Mesenchymal stem cell (in vitro differentiated cells and primary cell): ENCODE results near the gene KCNS1.
"Not testable (repeated sequence)": the region's sequence is repeated elsewhere in the genome, so short reads cannot be mapped to it uniquely, and the experiment has no call there.

ENCODE experiments used
- DNase-seq: peaks from one replicate; pipeline ENCODE4 v3.0.0-alpha.2; 2013
- H2AFZ ChIP-seq: one replicate; pipeline ENCODE4 v1.6.1; 2013; ENCODE audit warnings: low read depth, mild to moderate bottlenecking, control low read depth, inconsistent platforms, low read length, moderate library complexity
- H2AK5ac ChIP-seq: 2 replicates; pipeline ENCODE4 v1.6.1; 2013; ENCODE audit warnings: low read length, moderate library complexity, mild to moderate bottlenecking, inconsistent platforms; ENCODE audit not compliant: severe bottlenecking
- H2BK120ac ChIP-seq: one replicate; pipeline ENCODE4 v1.6.1; 2013; ENCODE audit warnings: low read depth, mild to moderate bottlenecking, inconsistent platforms, low read length, moderate library complexity
- H2BK12ac ChIP-seq, 2 experiments: one replicate each; pipeline ENCODE4 v1.6.1; 2013; ENCODE audit warnings: inconsistent platforms in 2 of 2, low read length in 2 of 2, mild to moderate bottlenecking in 2 of 2, moderate library complexity in 2 of 2, control low read depth in 1 of 2
- H2BK15ac ChIP-seq: one replicate; pipeline ENCODE4 v1.6.1; 2013; ENCODE audit warnings: mild to moderate bottlenecking, low read depth, inconsistent platforms; ENCODE audit not compliant: poor library complexity, severe bottlenecking
- H2BK5ac ChIP-seq: 2 replicates; pipeline ENCODE4 v1.6.1; 2013; ENCODE audit warnings: low read depth, mild to moderate bottlenecking, low read length, control low read depth, inconsistent platforms; ENCODE audit not compliant: poor library complexity, severe bottlenecking
- H3K14ac ChIP-seq, 2 experiments: one replicate each; pipeline ENCODE4 v1.6.1; 2013; ENCODE audit warnings: inconsistent platforms in 2 of 2, low read length in 2 of 2, control low read depth in 1 of 2, mild to moderate bottlenecking in 1 of 2, moderate library complexity in 1 of 2
- H3K18ac ChIP-seq, 2 experiments: one replicate each; pipeline ENCODE4 v1.6.1; 2013; ENCODE audit warnings: inconsistent platforms in 2 of 2, low read length in 2 of 2, control low read depth in 1 of 2, low read depth in 1 of 2, mild to moderate bottlenecking in 1 of 2
- H3K23ac ChIP-seq, 2 experiments: one replicate each; pipeline ENCODE4 v1.6.1; 2013; ENCODE audit warnings: inconsistent platforms in 2 of 2, low read length in 2 of 2, mild to moderate bottlenecking in 2 of 2, moderate library complexity in 2 of 2, control low read depth in 1 of 2
- H3K27ac ChIP-seq: 2 replicates; pipeline ENCODE4 v1.5.1; 2013; ENCODE audit warnings: mild to moderate bottlenecking, moderate library complexity, low read length, control low read depth, inconsistent platforms; ENCODE audit not compliant: poor library complexity, severe bottlenecking
- H3K27me3 ChIP-seq, 2 experiments: 2 replicates each; pipeline versions ENCODE4 v1.6.1 to v1.7.0; 2013; ENCODE audit warnings: low read length in 2 of 2, mild to moderate bottlenecking in 2 of 2, moderate library complexity in 2 of 2, control low read depth in 1 of 2, inconsistent platforms in 1 of 2; ENCODE audit not compliant: control insufficient read depth in 1 of 2, insufficient read depth in 1 of 2
- H3K36me3 ChIP-seq, 2 experiments: 2 replicates each; pipeline versions ENCODE4 v1.6.1 to v1.7.0; 2013; ENCODE audit warnings: low read length in 2 of 2, control low read depth in 1 of 2, inconsistent platforms in 1 of 2, low read depth in 1 of 2, mild to moderate bottlenecking in 1 of 2; ENCODE audit not compliant: insufficient read depth in 2 of 2, control insufficient read depth in 1 of 2
- H3K4ac ChIP-seq, 2 experiments: one replicate each; pipeline ENCODE4 v1.6.1; 2013; ENCODE audit warnings: inconsistent platforms in 2 of 2, low read length in 2 of 2, mild to moderate bottlenecking in 2 of 2, moderate library complexity in 2 of 2, control low read depth in 1 of 2, low read depth in 1 of 2
- H3K4me1 ChIP-seq: 2 replicates; pipeline ENCODE4 v1.6.1; 2013; ENCODE audit warnings: low read depth, low read length, control low read depth; ENCODE audit not compliant: control insufficient read depth, insufficient read depth
- H3K4me2 ChIP-seq: 2 replicates; pipeline ENCODE4 v1.6.1; 2013; ENCODE audit warnings: low read length, mild to moderate bottlenecking, inconsistent platforms; ENCODE audit not compliant: poor library complexity, severe bottlenecking
- H3K4me3 ChIP-seq, 2 experiments: 2 replicates each; pipeline versions ENCODE4 v1.5.1 to v1.7.0; 2013; ENCODE audit warnings: low read length in 2 of 2, mild to moderate bottlenecking in 2 of 2, control low read depth in 1 of 2, low read depth in 1 of 2; ENCODE audit not compliant: insufficient read depth in 1 of 2
- H3K79me1 ChIP-seq: replicated peaks from 2 replicates; pipeline ENCODE4 v1.6.1; 2013; ENCODE audit warnings: mild to moderate bottlenecking, control low read depth, low read length, inconsistent platforms; ENCODE audit not compliant: poor library complexity, severe bottlenecking
- H3K9ac ChIP-seq: 2 replicates; pipeline ENCODE4 v1.7.0; 2013; ENCODE audit warnings: mild to moderate bottlenecking, low read length, moderate library complexity
- H3K9me3 ChIP-seq: 2 replicates; pipeline ENCODE4 v1.7.0; 2013; ENCODE audit warnings: mild to moderate bottlenecking, low read length; ENCODE audit not compliant: control insufficient read depth
- H4K8ac ChIP-seq: one replicate; pipeline ENCODE4 v1.6.1; 2013; ENCODE audit warnings: inconsistent platforms, mild to moderate bottlenecking, low read length, moderate library complexity
- H4K91ac ChIP-seq: one replicate; pipeline ENCODE4 v1.6.1; 2013; ENCODE audit warnings: mild to moderate bottlenecking, low read length, inconsistent platforms
- WGBS: methylation state at CpG from one replicate; pipeline ENCODE4 v1.1.7; 2013; ENCODE audit warnings: mixed read lengths; 5-methylcytosine and 5-hydroxymethylcytosine counted together

KCNS1 gene

GRCh38 chr20:45067087-45067486, 33.8 kb downstream of the KCNS1 start:
- WGBS: 94% methylated on average over 3 of the region's 4 CpGs

GRCh38 chr20:45066372-45066771, 34.6 kb downstream of the KCNS1 start:
- H2AFZ ChIP-seq: no peak overlapping the region
- no peak overlapping the region for H3K4ac ChIP-seq
- H3K4me1 ChIP-seq: peaks cover 1% of the 10 kb centered on the region
- no peak overlapping the region for H2AK5ac ChIP-seq
- H3K27ac ChIP-seq: no peak overlapping the region
- H3K9ac ChIP-seq: no peak overlapping the region
- no peaks in the 10 kb centered on the region for H3K27me3 ChIP-seq
- no peak overlapping the region for H2BK120ac ChIP-seq
- no peak overlapping the region for H3K4me2 ChIP-seq
- no peak overlapping the region for H4K91ac ChIP-seq
- H3K4me3 ChIP-seq: no peak overlapping the region
- H3K9me3 ChIP-seq: no peaks in the 10 kb centered on the region
- H3K23ac ChIP-seq: no peak overlapping the region
- H2BK15ac ChIP-seq: no peak overlapping the region
- peaks cover 21% of the 10 kb centered on the region for H3K79me1 ChIP-seq
- H3K36me3 ChIP-seq: peaks cover 2 to 6% of the 10 kb centered on the region in 2 experiments
- no peak overlapping the region for H3K14ac ChIP-seq
- DNase-seq: peak; percentile 14
- WGBS: 91% methylated on average over 7 of the region's 7 CpGs
- no peak overlapping the region for H4K8ac ChIP-seq
- H2BK5ac ChIP-seq: no peak overlapping the region
- H2BK12ac ChIP-seq: no peak overlapping the region
- no peak overlapping the region for H3K18ac ChIP-seq

More at GRCh38 chr20:45067087-45067486, 33.8 kb downstream of the KCNS1 start:
- H4K91ac ChIP-seq: no peak overlapping the region
- H3K4ac ChIP-seq: no peak overlapping the region
- H3K18ac ChIP-seq: no peak overlapping the region
- H4K8ac ChIP-seq: no peak overlapping the region
- H3K9ac ChIP-seq: no peak overlapping the region
- no peaks in the 10 kb centered on the region for H3K27me3 ChIP-seq
- no peak overlapping the region for H3K4me3 ChIP-seq
- H3K14ac ChIP-seq: no peak overlapping the region
- H2AK5ac ChIP-seq: no peak overlapping the region
- no peak overlapping the region for H3K4me2 ChIP-seq
- H2BK120ac ChIP-seq: no peak overlapping the region
- peaks cover 2 to 6% of the 10 kb centered on the region in 2 experiments for H3K36me3 ChIP-seq
- H2BK5ac ChIP-seq: no peak overlapping the region
- H3K79me1 ChIP-seq: peaks cover 26% of the 10 kb centered on the region
- no peak for DNase-seq
- no peaks in the 10 kb centered on the region for H3K9me3 ChIP-seq
- H3K23ac ChIP-seq: no peak overlapping the region
- no peak overlapping the region for H2BK15ac ChIP-seq
- no peak overlapping the region for H2BK12ac ChIP-seq
- no peaks in the 10 kb centered on the region for H3K4me1 ChIP-seq
- no peak overlapping the region for H2AFZ ChIP-seq
- H3K27ac ChIP-seq: no peak overlapping the region

GRCh38 chr20:45064812-45065211, 36.1 kb downstream of the KCNS1 start:
- Histone ChIP-seq H3K18ac (no peak overlapping the region), H3K4ac (no peak overlapping the region), H3K14ac (no peak overlapping the region), H3K4me2 (no peak overlapping the region), H3K9me3 (no peaks in the 10 kb centered on the region), H3K4me1 (peaks cover 1% of the 10 kb centered on the region), H4K8ac (no peak overlapping the region), H3K36me3 (peaks cover 2 to 6% of the 10 kb centered on the region in 2 experiments), H3K27me3 (no peaks in the 10 kb centered on the region), H3K4me3 (no peak overlapping the region), H3K9ac (no peak overlapping the region), H3K23ac (no peak overlapping the region), H2BK15ac (no peak overlapping the region), H3K27ac (no peak overlapping the region), H2BK5ac (no peak overlapping the region), H2AK5ac (no peak overlapping the region), H4K91ac (no peak overlapping the region), H2BK120ac (no peak overlapping the region), H2AFZ (no peak overlapping the region), H3K79me1 (peaks cover 10% of the 10 kb centered on the region), H2BK12ac (no peak overlapping the region)
- no peak for DNase-seq

GRCh38 chr20:45063107-45063506, 37.8 kb downstream of the KCNS1 start:
- H3K4me3 ChIP-seq, H3K23ac ChIP-seq, H3K27ac ChIP-seq, DNase-seq, H2BK120ac ChIP-seq, H3K27me3 ChIP-seq, H4K8ac ChIP-seq, H3K79me1 ChIP-seq, H3K4me2 ChIP-seq, H2BK12ac ChIP-seq, H3K9ac ChIP-seq, H4K91ac ChIP-seq, H3K4me1 ChIP-seq, H2BK5ac ChIP-seq, H3K14ac ChIP-seq, H3K36me3 ChIP-seq, H3K9me3 ChIP-seq, H2BK15ac ChIP-seq, H2AFZ ChIP-seq, H3K4ac ChIP-seq, H3K18ac ChIP-seq, H2AK5ac ChIP-seq: not testable (repeated sequence)
- WGBS: 84% methylated on average over 2 of the region's 2 CpGs
